Peyer's patch (tissue), 4 donors: Measurements from ENCODE around the gene FUOM.

Source experiments
- POLR2A ChIP-seq, 2 donors: fragments of 450-650 bp; IDR thresholded peaks; one replicate each; pipeline ENCODE4 v1.5.1; 2017; ENCODE audit warnings: antibody characterized with exemption in 2 of 2, mild to moderate bottlenecking in 2 of 2, moderate library complexity in 2 of 2
- TF ChIP-seq, protein P1 (sequence below), 6 experiments: fragments of 450-650 bp in 4 of 6; fragments of 200-600 bp in 2 of 6; sonication (generic) in 1 of 6; IDR thresholded peaks; one replicate each; pipeline ENCODE4 v1.5.1; 2017 to 2019; ENCODE audit warnings: antibody characterized with exemption in 6 of 6, mild to moderate bottlenecking in 3 of 6, moderate library complexity in 1 of 6

DNA sequence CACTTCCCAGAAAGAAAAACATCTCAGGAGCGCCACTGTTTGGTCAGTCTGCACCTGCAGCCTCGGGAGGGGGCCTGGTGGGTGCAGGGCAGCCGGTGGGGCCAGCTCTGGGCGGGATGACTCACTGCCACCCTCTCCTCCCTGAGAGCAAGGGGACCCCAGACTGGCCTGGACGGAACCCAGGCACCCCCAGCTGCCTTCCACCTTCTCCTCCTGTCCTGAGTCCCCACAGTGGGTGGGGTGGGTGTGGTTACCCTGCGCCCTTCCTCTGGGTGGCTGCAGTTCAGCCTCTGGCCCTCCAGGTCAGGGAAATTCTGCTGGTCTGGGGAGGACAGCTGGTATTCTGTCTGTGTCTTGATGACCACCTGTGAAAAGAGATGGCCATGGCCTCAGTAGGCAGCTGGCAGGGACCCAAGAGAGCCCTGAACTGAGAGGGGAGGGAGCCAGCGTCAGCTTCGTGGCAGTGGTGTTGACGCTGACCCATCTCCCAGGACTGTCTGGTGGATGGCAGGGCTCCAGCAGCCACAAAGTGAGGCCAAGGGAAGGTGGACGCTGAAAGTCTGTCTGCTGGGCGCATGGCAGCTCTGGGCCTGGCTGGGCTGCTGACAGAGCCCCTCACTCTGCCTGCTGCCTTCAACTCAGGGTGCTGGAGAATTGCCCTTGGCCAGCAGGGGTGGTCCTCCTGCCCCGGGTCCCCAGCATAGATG, 30.0 kb downstream of the FUOM start:
- TF ChIP-seq, protein P1, sequence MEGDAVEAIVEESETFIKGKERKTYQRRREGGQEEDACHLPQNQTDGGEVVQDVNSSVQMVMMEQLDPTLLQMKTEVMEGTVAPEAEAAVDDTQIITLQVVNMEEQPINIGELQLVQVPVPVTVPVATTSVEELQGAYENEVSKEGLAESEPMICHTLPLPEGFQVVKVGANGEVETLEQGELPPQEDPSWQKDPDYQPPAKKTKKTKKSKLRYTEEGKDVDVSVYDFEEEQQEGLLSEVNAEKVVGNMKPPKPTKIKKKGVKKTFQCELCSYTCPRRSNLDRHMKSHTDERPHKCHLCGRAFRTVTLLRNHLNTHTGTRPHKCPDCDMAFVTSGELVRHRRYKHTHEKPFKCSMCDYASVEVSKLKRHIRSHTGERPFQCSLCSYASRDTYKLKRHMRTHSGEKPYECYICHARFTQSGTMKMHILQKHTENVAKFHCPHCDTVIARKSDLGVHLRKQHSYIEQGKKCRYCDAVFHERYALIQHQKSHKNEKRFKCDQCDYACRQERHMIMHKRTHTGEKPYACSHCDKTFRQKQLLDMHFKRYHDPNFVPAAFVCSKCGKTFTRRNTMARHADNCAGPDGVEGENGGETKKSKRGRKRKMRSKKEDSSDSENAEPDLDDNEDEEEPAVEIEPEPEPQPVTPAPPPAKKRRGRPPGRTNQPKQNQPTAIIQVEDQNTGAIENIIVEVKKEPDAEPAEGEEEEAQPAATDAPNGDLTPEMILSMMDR (IDR thresholded peaks at IDR 0.05), result no peak
- TF ChIP-seq POLR2A (IDR thresholded peaks at IDR 0.05), result no peak
